Coronary artery (tissue), 2 donors: ENCODE results near the gene SLC10A7.

Experiments
- DNase-seq: peaks from one replicate; pipeline ENCODE4 v3.0.0-alpha.2; 2017; ENCODE audit warnings: low spot score
- H3K27ac ChIP-seq, 2 donors: fragments of 200-600 bp; sonication (generic); one replicate each; pipeline ENCODE4 v1.5.1; 2016 to 2019
- H3K4me3 ChIP-seq: fragments of 200-600 bp; sonication (generic); 2 replicates; pipeline ENCODE4 v1.5.1; 2016; ENCODE audit warnings: mild to moderate bottlenecking, moderate library complexity
- TF ChIP-seq, protein P1 (sequence below): fragments of 200-600 bp; sonication (generic); IDR thresholded peaks from one replicate; pipeline ENCODE4 v1.5.1; 2019; ENCODE audit warnings: antibody characterized with exemption

Gene SLC10A7

DNA sequence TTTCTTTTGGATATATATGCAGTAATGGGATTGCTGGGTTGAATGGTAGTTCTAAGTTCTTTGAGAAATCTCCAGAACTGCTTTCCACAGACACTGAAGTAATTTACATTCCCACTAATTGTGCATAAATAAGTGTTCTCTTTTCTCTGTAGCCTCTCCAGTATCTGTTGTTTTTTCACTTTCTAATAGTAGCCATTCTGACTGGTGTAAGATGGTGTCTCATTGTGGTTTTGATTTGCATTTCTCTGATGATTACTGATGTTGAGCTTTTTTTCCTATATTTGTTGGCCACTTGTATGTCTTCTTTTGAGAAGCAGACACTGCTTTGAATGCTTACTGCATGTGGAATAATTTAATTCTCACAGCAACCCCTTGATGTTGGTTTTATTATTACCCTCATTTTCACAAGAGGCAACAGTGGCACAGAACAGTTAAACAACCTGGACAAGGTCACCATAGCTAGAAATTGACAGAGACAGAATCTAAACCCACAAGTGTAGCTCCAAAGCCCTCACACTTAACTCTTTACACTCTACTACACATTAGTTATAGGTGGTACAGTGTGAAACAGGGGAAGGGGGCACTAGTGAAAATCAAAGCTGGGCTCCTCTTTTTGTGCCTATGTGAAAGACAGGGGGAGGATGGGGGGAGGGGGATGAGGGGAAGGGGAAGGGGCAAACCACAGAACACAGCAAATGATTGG lies 211.3 kb downstream of the SLC10A7 start:
- TF ChIP-seq, protein P1, sequence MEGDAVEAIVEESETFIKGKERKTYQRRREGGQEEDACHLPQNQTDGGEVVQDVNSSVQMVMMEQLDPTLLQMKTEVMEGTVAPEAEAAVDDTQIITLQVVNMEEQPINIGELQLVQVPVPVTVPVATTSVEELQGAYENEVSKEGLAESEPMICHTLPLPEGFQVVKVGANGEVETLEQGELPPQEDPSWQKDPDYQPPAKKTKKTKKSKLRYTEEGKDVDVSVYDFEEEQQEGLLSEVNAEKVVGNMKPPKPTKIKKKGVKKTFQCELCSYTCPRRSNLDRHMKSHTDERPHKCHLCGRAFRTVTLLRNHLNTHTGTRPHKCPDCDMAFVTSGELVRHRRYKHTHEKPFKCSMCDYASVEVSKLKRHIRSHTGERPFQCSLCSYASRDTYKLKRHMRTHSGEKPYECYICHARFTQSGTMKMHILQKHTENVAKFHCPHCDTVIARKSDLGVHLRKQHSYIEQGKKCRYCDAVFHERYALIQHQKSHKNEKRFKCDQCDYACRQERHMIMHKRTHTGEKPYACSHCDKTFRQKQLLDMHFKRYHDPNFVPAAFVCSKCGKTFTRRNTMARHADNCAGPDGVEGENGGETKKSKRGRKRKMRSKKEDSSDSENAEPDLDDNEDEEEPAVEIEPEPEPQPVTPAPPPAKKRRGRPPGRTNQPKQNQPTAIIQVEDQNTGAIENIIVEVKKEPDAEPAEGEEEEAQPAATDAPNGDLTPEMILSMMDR = no peak
- Histone ChIP-seq H3K27ac (no peak overlapping the region), H3K4me3 (no peak overlapping the region)
- DNase-seq = no peak

DNA sequence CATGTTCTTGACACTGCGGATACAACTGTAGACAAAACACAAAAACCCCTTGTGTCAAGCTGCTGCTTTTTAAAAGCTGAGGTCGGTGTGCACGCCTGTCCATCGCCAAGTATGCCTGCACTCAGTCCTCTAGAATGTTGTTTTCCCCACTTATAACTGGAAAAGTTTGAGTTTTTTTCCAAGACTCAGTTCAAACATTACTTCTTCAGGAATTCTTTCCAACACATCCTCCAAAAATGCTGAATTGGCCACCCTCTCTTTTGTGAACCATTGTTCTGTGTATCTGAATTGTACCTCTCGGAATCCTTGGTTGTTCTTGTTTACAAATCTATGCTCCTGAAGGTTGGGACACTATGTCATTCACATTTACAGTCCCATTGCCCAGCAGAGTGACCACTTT lies 212.8 kb downstream of the SLC10A7 start:
- Histone ChIP-seq H3K27ac (peak overlapping the region in 1 of 2 donors; percentile 2), H3K4me3 (no peak overlapping the region)
- TF ChIP-seq, protein P1 = no peak
- DNase-seq = no peak

DNA sequence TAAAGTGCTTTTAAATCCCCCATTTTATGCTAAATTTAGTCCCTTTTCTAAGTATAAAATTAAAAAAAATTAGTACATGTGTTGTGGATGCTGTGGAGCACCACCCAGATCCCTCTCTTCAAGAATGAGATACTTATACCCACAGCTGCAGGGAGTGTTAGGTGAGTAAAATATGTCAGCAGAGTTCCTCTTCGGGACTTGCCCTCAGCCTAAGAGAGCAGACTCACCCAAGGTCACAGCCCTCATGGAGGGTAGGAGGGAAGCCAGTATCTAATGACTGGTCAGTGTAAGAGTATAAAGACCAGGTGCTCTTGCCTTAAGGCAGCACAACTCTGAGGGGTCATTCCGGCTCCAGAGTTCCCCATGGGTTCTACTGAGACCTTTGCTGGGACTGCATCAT lies 218.9 kb downstream of the SLC10A7 start:
- TF ChIP-seq, protein P1 = no peak
- H3K4me3 ChIP-seq = no peak overlapping the region
- no peak overlapping the region for H3K27ac ChIP-seq
- no peak for DNase-seq

DNA sequence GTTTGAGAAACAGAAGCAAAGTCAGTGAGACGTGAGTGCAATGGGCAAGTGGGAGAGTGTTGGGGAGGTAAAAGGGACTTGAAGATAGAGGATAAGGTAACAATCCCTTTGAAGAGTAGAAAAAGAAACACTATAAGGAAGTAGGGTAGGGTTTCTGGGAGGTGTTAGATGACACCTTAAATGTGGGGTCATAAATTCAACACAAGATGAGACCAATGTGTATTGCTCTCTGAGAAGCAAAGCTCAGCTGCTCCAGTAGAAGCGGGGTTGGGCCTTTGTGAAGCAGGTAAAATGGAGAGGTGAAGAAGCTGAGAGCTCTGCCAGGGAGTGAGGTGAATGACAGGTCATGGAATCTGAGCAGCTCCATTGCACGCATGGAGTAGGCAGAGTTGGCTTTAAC lies 222.1 kb downstream of the SLC10A7 start:
- H3K27ac ChIP-seq = no peak overlapping the region
- DNase-seq = no peak
- TF ChIP-seq, protein P1 = no peak

DNA sequence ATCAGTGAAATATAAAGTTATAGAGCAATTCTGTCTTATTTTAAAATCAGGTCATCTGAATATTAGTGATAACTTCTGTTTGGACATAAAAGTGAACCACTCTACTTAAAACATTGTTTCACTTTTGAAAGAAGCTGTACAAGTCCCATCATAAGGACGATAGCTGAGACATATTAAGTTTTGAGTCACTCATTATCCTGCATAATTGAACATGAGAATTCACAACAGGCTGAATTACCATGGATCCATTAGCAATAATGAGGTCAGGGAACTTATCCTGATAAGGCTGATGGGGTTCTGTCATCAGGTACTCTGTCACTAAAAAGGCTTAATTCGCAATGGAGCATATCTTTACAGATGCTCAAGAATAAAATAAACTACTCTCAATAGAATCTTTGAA lies 227.0 kb downstream of the SLC10A7 start:
- H3K27ac ChIP-seq = no peak overlapping the region
- DNase-seq = no peak
- no peak overlapping the region for H3K4me3 ChIP-seq
- TF ChIP-seq, protein P1 = no peak

More for the DNA sequence above, 222.1 kb downstream of the SLC10A7 start:
- H3K4me3 ChIP-seq = no peak overlapping the region

DNA sequence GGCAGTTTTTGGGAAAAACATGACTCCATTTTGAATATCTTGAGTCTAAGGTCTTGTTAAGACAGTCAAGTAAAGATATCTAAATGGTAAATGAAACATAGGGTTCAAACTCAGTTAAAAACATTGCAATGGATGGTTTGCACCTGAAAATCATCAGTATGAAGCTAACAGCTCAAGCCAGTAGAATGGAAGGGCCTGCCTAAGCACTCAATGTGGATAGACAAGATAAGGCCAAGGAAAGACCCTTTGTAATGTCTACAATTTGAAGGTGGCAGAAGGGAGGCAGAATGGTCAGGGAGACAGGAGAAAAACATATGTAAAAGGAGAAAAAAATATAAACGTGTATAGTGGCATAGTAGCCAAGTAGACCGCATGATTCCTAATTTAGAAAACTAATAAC lies 229.2 kb downstream of the SLC10A7 start:
- H3K4me3 ChIP-seq = no peak overlapping the region
- TF ChIP-seq, protein P1 = no peak
- H3K27ac ChIP-seq = no peak overlapping the region
- DNase-seq = no peak

DNA sequence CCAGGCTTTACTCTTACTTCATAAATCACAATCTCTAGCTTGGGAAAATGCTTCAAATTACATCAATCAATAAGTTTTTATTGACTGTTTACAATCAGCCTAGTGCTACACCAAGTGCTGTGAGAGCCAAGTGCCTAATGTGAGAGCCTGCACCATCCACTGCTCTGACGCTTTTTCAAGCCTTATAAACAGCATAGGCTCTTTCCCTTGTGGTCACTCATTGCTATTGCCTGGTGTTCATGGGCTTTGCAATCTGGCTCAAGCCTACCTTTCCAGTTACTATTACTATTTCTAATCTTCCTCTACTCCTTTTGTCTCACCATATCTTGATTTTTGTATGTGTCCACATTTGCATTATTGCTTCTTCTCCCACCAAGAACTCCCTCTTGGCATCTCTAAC lies 230.4 kb downstream of the SLC10A7 start:
- Histone ChIP-seq H3K4me3 (no peak overlapping the region), H3K27ac (no peak overlapping the region)
- TF ChIP-seq, protein P1 = no peak
- DNase-seq = no peak
